IPS-11a (cell line): ENCODE results near the gene ESYT3.

Experiments
- H3K4me3 ChIP-seq: one replicate; pipeline ENCODE4 v1.5.1; 2013; ENCODE audit warnings: low read depth, low read length, control low read depth

ESYT3 gene, protein sequence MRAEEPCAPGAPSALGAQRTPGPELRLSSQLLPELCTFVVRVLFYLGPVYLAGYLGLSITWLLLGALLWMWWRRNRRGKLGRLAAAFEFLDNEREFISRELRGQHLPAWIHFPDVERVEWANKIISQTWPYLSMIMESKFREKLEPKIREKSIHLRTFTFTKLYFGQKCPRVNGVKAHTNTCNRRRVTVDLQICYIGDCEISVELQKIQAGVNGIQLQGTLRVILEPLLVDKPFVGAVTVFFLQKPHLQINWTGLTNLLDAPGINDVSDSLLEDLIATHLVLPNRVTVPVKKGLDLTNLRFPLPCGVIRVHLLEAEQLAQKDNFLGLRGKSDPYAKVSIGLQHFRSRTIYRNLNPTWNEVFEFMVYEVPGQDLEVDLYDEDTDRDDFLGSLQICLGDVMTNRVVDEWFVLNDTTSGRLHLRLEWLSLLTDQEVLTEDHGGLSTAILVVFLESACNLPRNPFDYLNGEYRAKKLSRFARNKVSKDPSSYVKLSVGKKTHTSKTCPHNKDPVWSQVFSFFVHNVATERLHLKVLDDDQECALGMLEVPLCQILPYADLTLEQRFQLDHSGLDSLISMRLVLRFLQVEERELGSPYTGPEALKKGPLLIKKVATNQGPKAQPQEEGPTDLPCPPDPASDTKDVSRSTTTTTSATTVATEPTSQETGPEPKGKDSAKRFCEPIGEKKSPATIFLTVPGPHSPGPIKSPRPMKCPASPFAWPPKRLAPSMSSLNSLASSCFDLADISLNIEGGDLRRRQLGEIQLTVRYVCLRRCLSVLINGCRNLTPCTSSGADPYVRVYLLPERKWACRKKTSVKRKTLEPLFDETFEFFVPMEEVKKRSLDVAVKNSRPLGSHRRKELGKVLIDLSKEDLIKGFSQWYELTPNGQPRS

DNA sequence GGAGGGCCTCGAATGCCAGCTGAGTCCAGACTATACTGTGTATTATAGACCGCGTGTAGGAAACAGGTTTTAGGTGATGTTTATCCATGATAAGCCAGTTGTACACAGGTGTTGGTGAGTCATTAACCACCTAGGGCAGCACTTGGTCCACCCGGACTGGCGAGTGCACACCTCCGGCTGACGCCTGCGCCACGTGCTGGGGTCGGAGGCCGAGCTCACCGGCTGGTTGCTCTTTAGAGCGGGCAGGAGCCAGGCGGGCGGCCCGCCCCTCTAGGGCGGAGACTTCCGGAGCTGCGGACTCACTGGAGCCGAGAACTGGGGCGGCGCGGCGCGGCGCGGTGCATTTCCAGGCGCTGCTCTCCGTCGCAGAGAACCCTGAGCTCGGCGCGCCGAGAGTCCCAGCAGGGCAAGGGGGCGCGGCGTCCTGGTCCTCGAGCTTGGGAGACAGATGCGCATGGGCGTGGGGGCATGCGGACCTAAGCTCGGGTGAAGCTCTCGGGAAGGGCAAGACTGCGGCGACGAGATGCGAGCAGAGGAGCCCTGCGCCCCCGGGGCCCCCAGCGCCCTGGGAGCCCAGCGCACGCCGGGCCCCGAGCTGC lies at the start of gene ESYT3:
ESYT3 (plus strand) TSS at position 341 of the 599 bp plus-strand sequence; CDS start at position 524, 183 bp downstream.
- peak within 1 kb of the TSS; percentile 34 for H3K4me3 ChIP-seq

DNA sequence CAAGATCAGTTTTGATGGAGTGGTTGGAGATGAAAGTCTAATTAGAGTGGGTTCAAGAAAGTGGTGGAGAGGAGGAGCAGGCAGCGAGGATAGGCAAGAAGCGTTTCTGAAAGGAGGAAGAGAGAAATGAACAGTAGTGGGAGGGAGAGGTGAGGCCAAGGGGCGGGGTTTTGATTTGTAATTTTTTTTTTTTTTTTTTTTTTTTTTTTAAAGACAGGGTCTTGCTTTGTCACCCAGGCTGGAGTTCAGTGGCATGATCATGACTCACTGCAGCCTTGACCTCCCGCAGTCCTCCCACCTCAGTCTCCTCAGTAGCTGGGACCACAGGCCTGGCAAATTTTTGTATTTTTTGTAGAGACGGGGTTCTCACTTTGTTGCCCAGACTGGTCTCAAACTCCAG lies 49.4 kb upstream of the ESYT3 start:
- H3K4me3 ChIP-seq, result no peak overlapping the region

DNA sequence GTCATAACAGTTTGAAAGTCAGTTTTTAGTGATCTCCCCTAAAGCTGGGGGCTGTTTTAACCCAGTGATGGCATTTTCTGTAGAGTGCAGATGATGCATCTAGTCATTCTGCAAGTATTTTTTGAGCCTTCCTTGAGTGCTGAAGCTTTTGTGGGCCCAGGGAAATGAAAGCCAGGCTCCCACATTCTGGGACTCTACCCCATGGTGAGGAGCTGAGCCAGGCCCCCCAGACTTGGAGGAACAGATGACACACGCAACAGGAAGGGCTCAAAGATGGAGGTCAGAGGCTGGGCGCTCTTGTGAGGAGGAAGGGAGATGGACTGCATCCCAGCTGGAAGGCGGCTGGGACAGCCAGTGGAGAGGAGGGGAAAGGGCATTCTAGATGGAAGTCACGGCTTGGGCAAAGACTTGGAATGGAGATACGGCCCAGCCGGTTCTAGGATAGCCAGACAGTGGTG lies 45.2 kb upstream of the ESYT3 start:
- H3K4me3 ChIP-seq, result no peak overlapping the region

DNA sequence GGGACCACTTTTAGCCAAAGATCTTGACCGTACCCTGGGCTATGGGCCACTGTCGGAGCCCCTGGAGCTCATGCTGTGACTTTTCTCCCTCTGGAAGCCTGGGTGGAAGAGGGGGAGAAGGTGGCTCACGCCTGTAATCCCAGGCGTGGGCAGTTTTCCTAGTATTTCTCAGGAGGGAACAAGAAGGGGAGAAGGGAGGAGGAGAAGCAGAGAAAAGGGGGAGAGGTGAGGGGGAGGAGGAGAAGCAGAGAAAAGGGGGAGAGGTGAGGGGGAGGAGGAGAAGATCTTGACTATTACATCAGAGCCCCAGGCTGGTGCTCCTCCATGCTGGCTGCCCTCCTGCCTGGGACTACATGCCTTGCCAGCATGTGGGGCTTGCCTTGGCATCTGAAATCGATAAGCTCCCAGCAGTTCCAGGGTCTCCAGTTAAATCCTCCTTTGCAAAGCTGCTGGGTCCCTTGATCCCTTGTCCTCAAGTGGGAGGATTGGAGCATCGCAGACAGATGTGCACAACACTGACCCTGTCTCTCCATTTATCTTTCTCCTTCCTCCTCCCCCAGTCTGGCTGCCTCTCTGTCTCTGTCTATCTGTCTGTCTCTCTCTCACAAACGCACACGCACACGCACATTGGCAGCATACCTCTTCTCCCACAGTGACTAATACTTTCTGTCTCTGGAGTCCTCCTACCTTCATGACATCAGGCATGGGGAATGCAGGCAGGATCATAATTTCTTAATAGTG lies 44.4 kb upstream of the ESYT3 start:
- H3K4me3 ChIP-seq, result no peak overlapping the region

DNA sequence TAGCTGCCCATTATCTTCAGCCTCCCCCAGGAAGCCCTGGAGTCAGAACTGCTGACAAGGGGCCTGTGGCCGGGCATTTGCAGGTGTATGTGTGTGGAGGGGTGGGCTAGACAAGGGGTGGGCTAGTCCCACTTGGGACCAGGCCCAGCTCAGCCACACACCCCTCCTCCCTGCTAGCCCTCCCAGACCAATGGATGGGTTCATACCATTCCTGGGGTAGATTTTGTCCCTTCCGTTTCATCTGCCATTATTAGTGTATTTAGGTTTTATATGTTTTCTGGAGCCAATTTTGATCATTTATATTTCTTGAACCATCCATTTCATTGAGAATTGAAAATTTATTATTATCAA lies 43.9 kb upstream of the ESYT3 start:
- no peak overlapping the region for H3K4me3 ChIP-seq

DNA sequence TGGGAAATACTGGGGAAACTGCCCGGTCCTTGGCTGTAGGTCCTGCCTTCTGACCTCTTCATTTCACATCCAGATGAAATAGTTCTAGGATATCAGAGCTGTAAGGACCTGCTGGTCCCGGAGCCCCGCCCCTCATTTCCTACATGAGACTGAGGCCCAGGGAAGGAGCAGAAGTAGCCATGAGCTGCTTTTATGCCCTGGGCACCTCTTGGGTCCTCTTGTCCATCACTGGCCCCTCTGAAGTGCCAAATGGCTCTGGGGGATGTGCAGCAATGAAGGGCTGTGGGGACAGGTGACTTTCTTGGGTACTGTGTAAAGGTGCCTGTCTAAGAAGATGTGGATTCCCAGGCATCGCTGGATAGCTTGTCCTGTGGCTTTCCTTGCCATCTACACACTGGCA lies 40.3 kb upstream of the ESYT3 start:
- no peak overlapping the region for H3K4me3 ChIP-seq

DNA sequence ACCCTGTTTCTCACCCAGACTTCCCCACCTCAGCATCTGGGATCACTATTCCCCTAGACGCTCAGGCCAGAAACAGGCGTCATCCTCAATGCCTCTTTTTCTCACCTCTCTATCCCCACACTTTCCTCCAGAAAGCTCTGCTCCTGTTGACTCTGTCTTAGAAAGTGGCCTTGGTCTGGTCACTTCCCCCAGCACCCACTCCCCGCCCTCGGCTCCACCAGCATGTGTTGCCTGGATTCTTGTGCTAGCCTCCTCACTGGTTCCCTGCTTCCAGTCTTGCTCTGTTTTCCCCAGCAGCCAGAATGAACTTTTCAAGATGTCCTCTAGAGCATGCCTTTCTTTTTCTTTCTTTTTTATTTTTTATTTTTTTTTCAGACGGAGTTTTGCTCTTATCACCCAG lies 39.7 kb upstream of the ESYT3 start:
- H3K4me3 ChIP-seq, result no peak overlapping the region

DNA sequence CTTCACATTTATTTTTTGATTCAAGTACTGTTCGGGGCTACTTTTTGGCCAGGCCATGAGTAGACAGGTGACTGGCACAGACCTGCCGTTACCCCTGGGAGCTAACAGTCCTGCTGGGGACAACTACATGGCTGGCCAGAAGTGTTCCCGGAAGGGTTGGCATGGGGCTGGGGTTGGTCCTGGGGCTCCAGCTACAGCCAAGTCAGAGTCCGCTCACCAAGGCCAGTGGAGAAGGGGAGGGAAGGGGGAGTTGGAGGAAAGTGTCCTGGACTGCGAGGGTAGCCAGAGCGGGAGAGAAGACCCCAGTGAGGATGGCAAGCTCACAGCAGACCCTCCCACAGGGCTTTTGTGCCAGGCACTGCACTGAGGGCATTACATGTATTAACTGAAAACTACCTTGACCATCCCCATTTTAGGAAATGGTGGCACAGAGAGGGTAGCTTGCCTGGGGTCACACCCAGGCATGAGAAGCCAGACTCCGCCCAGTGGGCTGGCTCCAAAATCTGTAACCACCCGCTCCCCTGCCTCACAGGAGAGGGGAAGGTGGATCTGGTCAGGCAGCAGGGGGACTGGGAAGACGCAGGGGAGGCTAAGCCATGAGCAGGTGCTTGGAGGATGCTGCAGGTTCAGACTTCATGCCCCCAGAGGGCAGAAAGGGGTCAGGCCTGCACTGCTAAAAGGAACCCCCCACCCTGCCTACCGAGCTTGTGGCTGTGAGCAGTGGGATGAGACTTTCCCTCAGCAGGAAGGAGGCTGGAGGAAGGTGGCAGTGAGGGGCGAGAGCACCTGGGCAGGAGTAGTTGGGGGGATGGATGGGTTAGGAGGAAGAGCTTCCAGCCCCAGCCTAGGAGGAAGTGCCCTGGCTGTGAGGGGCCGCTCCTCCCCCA lies 38.3 kb upstream of the ESYT3 start:
- H3K4me3 ChIP-seq, result no peak overlapping the region

DNA sequence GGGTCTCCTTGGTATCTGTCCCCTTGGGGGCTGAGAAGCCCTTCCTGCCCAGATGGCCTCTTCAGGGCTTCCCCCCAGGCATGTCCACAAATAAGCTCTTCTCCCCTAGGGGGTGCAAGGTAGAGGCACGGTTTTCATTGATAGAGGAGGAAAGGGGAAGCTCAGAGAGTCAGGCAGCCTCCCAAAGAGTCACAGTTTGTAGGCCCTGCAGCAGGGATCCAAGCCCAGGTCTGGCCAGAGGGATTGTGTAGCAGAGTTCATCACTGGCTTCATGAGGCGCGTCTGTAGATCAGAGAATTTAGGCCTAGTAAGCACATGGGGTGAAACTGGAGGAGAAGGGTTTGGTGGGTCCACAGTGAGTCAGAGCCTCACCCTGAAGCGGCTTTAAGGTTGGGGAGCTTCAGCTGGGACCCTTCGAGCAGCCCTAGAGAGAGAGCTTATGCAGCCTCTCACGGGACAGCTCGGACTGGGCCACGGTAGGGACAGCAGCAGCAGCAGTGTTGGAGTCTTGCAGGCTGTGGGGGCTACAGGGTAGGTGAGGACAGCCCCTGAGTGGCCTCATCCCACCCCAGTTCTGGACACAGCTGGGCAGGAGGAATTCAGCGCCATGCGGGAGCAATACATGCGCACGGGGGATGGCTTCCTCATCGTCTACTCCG lies 37.5 kb upstream of the ESYT3 start:
- H3K4me3 ChIP-seq, result no peak overlapping the region

DNA sequence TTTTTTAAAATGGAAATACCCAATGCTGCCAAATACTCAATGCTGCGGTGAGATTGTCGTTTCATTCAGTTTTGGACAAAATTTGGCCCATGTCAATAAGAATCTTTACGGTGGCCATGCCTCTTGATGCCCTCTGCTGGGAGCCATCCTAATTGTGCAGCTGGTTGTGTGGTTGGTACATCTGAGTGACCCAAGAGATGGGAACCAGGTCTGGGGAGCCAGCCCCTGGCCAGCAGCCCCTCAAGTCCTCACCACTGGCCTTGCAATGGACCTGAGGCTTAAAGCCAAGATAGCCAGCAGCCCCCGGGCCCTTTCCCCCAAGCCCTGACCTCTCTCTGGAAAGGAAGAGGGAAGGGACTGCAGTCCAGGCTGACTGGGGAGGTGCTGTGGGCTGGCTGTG lies 36.4 kb upstream of the ESYT3 start:
- no peak overlapping the region for H3K4me3 ChIP-seq

DNA sequence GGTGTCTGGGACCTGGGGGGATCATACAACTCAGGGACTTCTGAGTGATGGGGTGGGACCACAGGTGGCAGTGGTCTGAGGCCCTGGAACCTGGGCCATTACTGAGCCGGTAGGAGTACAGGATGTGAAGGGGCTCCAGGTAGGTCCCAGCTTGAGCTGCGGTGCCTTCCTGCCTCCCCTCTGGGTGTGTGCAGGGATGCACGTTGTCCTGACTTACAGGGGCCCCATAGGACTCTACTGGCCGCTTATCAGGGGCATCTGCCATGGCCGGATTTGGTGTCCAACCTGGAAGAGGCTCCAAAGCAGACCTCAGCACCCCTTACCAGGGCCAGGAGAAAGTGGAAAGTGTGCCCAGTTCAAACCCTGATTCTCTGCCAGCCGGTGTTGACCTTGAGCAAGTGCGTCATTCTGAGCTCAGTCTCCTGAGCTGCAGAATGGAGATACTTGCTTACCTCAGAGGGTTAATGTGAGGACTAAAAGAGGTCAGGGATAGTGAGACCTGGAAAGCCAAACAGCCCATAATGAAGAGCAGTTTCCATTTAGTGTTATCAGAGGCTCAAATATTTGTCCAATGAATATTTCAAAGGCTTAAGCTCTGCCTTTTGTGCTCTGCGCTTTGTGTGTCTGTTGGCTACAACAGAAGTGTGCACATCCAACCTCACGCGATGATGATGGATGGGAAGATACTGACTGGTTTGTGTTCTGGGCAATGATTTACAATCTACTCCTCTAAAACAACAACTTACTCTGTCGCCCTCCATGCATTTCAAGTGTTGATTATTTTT lies 35.4 kb upstream of the ESYT3 start:
- H3K4me3 ChIP-seq, result no peak overlapping the region

DNA sequence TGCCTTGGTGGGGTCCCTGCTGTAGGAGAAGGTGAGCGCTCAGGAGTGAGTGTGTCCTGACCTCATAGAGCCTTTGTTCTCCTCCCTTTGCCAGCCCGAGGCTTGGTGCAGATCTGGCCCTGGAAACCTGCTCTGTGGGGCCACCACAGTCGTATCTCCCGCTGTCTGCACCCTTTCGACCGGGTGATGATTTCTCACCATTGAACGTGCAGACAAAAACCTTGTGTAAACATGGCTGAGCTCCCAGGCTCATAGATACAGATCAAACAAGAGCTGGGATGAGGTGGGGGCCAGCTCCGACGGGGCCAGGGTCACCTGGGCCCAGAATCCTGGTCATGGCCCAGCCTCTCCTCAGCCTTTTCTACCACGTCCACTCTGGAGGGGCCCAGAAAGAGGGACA lies 34.6 kb upstream of the ESYT3 start:
- no peak overlapping the region for H3K4me3 ChIP-seq

DNA sequence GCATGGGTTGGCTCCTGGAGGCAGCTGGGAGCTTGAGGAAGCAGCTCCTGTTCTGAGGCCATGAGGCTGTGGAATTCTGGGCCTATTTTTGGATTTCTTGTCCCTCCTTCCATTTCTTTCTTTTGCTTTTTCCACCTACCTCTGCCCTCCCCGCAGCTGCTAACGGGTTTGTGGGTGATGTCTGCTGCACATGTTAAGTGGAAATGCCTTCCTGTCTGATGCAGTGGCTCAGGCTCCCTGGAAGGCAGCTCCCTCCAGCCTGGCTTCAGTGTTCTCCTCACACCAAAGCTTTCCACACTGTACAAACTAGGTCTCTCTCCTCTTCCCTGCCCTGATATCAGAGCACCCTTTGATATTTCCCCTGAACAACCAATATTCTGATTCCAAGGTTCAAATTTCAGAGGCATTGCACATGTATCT lies 33.8 kb upstream of the ESYT3 start:
- no peak overlapping the region for H3K4me3 ChIP-seq

DNA sequence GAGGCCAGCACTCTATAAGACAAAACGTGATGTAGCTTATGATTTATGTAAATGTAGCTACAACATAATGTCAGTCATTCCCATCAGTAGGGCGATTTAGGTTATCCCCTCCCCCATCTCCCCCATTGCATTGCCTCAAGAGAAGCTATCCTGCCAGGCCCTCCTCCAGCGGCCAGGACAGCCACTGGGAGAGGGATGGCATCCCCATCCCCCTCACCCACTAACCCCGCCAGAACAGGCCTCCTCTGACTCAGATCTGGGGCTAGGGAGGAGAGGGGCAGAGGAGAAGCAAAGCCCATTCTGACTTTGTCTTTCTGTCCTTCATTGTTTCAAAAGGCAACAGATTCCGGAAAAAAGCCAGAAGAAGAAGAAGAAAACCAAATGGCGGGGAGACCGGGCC lies 32.6 kb upstream of the ESYT3 start:
- no peak overlapping the region for H3K4me3 ChIP-seq

DNA sequence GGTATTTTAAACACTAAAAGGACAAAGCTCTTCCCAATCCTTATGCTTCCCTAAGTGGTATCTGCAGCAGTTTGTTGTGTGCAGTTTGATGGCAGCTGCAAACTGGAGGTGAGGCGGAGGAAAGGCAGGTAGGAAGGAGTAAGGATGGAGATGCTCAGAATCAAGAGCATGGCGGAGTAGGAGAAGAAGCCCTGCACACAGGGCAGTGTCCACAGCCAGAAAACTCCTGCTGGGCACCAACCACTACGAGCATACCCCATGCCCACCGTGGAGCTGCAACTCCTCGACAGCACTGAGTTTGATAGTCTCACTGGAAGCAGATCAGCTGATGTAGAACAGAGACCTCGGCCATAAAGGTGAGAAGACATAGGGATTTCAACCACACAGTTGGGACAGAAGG lies 30.3 kb upstream of the ESYT3 start:
- H3K4me3 ChIP-seq, result no peak overlapping the region

DNA sequence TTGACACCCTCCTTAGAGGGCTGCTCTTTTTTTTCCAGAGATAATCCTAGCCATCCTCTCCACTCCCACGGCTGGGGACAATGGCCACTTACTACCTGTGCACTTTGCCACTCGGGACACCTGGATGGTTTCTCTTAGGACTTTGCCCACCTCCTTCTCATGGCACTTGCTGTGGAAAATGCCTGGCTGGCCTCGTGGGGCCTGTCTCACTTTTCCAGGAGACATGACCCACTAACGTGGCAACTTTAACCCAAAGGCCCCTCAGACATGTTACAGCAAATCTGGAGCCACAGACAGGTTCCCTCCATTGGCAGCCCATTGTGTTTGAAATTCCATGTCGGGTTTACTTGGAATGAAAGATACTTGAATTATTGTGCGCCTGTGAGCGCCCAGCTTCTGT lies 29.4 kb upstream of the ESYT3 start:
- no peak overlapping the region for H3K4me3 ChIP-seq

DNA sequence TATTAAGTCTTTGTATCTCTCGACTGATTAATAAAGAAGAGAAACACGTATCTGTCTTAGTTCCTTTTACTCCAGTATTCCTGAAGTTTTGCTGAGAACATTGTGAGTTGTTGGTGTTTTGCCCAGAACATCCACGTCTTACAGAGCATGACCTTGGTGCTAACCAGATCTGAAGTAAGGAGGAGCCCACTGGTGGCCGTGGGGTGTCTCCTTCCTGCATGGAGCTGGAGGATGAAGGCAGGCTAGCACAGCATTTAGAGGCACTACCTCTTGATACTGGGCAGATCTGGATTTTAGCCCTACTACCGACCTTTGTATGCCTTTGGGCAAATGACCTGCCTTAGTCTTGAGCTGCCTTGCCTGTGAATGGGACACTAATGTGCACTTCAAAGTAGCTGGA lies 28.9 kb upstream of the ESYT3 start:
- no peak overlapping the region for H3K4me3 ChIP-seq

DNA sequence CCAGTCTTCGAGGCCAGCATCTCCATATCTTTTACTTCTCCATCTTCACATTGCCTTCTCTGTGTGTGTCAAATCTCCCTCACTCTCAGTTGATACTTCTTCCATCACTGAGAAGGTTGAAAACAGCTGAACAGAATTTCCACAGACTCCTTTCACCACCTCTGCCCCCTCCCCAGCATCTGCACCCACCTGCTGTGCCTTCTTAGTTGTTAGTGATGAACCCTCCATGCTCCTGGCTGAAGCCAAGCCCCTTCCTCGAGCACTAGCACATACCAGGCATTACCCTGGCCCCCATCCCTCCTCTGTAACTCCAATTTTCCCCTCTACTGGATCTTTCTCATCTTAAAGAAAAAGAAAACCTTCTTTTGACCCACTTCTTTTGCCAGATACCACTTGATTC lies 27.8 kb upstream of the ESYT3 start:
- H3K4me3 ChIP-seq, result no peak overlapping the region
